Stimulated activated naive CD4-positive, alpha-beta T cell treated with Interleukin-2 at 50 U/mL for 16 hours (primary cell): ENCODE results near the gene CD2.

ENCODE experiments used
- DNase-seq: peaks from one replicate; lab custom pipeline; 2025; lab: John Stamatoyannopoulos, UW

CD2 gene

DNA sequence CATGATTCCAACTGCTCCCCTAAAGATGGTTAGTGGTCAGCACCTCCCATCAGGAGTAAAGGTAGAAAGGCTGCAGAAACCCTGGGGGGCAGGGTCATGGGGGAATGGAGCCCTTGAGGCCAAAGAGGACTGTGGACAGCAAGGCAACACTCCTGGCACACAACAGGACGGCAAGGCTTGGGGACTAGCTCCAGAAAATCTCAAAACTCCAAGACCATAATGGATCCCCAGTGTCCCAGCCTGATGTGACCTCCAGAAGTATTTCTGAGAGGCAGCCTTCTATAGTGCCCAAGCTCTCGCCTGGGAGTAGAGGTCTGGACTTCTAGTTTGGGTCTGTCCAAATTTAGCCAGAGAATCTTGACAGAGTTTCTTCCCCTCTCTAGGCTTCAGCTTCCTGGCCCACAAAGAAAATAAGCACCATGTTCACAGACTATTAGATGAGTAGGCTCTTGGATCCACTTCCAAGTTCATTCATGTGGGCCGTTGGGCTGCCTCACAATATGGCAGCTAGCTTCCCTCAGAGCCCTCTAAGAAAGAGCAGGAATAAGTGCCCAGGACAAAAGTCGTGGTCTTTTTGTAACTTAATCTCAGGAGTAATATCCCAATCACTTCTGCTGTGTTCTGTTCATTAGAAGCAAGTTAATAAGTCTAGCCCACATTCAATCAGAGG lies 6.9 kb downstream of the CD2 start:
- DNase-seq = no peak

- no peak for DNase-seq
Measured at GRCh38 chr1:116762281-116762680, 8.1 kb downstream of the CD2 start.

DNA sequence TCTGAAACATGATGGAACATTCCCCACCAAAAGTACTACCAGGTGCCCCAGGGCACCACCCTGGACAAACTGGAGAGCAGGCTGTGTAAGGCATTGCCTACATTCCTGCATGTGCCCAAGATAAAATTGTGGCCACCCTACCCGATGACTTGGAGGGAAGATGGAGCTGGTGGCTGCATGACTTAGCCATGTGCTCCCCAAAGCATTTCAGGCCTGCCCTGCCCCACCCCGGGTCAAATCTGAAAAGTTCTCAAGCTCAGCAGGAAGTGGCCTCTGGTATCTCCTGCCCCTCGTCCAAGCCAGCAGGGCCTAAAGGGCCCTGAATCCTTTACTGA lies 8.5 kb downstream of the CD2 start:
- no peak for DNase-seq

- DNase-seq = peak; percentile 66
Measured at GRCh38 chr1:116763116-116763786, 9.0 kb downstream of the CD2 start.

GRCh38 chr1:116763787-116764465 lies 9.7 kb downstream of the CD2 start:
- peak; percentile 68 for DNase-seq

GRCh38 chr1:116764466-116764898 lies 10.3 kb downstream of the CD2 start:
- DNase-seq = peak; percentile 72

DNA sequence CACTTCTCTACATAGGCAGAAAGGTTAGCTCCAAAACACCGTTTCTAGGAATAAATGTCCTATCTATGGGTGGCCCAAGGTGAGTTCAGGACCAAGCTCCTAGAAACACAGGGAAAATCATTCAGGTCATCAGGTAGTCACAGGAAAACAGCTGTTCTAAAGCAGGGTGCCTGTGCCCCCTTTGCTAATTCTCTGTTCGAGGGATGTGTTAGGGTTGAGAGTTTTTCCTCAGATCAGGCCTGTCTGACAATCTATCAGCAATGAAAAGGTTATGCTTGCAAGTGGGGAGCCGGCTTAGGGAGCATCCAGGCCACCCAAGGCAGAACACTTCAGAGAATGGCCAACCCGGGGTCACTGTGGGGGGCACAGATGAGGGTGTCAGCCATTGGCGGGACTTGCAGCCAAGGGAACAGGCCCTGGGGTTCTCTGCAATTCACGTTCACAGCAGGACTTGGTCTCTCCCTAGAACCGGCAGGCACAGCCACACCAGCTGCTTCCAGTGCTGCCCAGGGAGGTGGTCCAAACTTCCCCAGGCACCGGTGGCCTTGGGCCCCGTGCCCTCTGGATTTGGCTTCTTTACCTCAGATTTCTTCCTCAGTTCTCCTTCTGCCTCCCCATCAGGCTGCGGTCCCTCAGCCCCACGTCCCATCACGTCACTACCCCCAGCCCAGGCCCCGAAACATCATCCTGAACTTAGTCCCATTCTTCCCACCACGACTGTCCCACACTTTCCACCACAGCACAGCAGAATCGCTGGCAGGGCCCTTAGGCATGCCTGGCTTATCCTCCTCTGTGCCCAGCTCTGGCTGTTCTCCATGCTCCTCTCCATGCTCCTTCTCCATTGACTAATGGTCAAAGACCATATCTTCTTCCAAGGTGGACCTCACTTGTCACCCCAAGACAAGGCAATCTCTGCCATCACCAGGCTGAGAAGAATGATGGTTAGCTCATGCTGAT lies 11.0 kb downstream of the CD2 start:
- no peak for DNase-seq

- no peak for DNase-seq
Measured at GRCh38 chr1:116765962-116766361, 11.7 kb downstream of the CD2 start.

DNA sequence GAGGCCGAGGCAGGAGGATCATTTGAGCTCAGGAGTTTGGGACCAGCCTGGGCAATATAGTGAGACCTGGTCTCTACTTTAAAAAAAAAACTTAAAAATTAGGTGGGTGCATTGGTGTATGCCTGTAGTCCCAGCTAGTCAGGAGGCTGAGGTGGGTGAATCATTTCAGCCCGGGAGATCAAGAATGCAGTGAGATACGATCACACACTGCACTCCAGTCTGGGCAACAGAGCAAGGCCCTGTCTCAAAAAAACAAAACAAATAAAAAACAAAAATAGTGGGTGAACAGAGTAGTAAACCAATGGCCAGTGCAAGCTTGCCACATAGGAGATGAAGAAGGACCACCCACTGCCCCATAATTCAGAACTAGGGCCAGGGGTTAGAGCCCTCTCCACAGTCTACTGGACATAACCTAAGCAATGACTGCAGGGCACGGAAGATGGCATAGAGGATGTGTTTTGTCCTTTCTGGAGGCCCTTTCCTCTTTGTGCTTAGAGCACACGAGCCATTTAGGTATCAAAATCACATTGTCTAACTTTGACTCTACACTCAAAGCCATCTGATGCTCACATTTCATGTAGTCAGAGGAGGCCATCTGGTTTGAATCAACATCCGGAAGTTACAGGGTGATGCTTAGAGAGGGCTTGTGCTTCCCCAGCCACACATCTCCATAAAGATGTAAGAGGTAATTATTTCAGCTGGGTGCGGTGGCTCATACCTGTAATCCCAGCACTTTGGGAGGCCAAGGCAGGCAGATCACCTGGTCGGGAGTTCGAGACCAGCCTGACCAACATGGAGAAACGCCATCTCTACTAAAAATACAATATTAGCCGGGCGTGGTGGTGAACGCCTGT lies 12.6 kb downstream of the CD2 start:
- peak; percentile 50 for DNase-seq

GRCh38 chr1:116767782-116768382 lies 13.7 kb downstream of the CD2 start:
- no peak for DNase-seq

GRCh38 chr1:116768416-116769103 lies 14.3 kb downstream of the CD2 start:
- DNase-seq = no peak

DNA sequence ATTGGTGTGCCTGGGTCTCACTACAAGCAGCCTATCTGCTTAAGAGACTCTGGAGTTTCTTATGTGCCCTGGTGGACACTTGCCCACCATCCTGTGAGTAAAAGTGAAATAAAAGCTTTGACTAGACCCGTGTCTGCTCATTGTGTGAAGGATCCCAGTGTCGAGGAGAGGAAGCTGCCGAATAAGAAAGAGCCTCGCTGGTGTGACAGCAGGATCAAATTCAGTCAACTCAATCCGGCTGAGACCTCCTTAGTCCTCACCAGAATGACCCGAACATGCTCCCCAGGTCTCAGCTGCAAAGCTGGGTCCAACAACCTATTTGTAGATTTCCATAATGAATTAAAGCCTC lies 14.8 kb downstream of the CD2 start:
- no peak for DNase-seq

DNA sequence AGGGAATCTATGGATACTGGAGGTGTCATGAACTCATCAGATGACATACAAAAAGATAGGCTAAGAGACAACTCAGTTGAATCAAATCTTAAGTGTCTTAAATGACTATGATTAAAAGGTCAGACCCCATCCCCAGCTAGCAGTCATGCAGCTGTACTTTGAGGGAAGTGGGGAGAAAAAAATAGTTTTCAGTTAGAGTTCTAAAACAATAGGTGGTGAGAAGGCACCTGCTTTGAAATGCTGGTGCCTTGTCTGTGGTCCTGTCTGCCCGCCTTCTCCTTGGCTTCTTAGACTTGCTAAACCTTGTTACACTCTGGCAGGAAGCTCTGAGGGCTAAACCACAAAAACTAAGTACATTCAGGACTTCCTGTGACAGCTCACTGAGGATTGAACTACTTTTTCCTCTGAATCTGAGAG lies 15.3 kb downstream of the CD2 start:
- DNase-seq = peak; percentile 72

GRCh38 chr1:116769994-116770393 lies 15.8 kb downstream of the CD2 start:
- DNase-seq = no peak

DNA sequence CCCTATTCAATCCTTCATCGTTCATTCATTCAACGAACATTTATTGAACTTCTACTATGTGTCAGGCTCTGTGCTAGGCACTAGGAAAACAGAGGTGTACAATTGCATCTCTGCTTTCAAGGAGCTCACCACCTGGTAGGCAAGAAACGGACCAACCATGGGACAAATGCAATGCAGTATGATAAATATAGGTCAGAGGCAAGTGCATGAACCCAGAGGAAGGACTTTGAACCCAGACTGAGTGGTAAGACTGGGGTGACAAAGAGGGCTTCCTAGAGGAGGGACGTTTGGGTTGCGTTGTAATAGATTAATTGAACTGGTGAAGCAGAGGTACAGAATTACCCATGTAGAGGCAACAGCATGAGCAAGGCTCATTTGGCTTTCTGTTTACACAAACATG lies 16.4 kb downstream of the CD2 start:
- no peak for DNase-seq

DNA sequence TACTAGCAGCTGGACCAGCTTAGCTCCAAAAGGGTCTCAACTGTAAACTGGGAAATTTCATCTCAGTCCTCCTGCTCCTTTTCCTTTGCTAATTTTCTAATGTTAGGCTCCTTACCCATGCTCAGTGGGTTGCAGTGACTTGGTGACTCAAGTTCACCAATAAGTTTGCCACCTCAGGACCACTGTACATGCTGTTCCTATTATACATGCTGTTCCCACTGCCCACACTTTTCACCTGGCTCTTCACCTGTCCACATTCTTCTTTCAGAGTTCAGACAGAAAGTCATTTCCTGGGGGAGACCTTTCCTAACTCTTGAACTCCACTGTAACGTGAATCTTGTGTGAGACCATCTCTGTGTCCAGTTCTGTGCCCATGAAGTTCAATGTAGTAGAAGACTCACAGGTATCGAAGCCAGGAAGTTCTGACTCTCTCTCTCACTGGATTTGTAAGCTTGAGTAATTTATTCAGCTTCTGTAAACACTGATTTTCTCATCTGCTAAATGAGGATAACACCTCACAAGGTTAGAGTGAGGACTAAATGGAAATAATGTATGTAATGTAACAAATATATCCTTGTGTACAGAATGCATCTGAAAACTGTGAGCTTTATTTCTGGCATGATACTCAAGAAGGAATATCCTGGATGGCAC lies 17.9 kb downstream of the CD2 start:
- no peak for DNase-seq

GRCh38 chr1:116772648-116773045 lies 18.4 kb downstream of the CD2 start:
- no peak for DNase-seq

GRCh38 chr1:116775116-116775752 lies 21.0 kb downstream of the CD2 start:
- no peak for DNase-seq
